SK-N-MC (cell line): ENCODE measurements around the gene MICU1.

Experiments used
- EZH2 ChIP-seq: fragments of 200-600 bp; sonication (generic); IDR thresholded peaks from one replicate; pipeline ENCODE4 v1.6.1; 2017; ENCODE audit warnings: antibody characterized with exemption
- POLR2AphosphoS5 ChIP-seq: IDR thresholded peaks from 2 replicates; pipeline ENCODE4 v1.6.1; 2012; ENCODE audit warnings: mild to moderate bottlenecking, low read depth, low read length, borderline replicate concordance

- no peak for TF ChIP-seq EZH2
- no peak for TF ChIP-seq POLR2AphosphoS5
Observed at GRCh38 chr10:72318418-72319262, 307.2 kb downstream of the MICU1 start.
